Activated naive CD8-positive, alpha-beta T cell treated with anti-CD3 and anti-CD28 coated beads, Interleukin-2, amount 50 U/mL, for 24 hours (primary cell): ENCODE results near the gene RC3H2.
A peak's percentile ranks its signal among the peaks of the same experiment; 100 is the strongest.
"Not testable (repeated sequence)": the region's sequence is repeated elsewhere in the genome, so short reads cannot be mapped to it uniquely, and the experiment has no call there.

Experiments
- ATAC-seq: fragments of 150-1000 bp; cut with Tn5 transposase; one replicate; pipeline ENCODE4 v1.10.0; 2021
- DNase-seq: peaks from one replicate; pipeline ENCODE4 v3.0.0; 2021
- H3K27ac Mint-ChIP-seq: one replicate; pipeline ENCODE4 v1.8.0; 2021; ENCODE audit warnings: mild to moderate bottlenecking, mixed read lengths
- H3K27me3 Mint-ChIP-seq: one replicate; pipeline ENCODE4 v1.8.0; 2021; ENCODE audit warnings: mixed read lengths
- H3K36me3 Mint-ChIP-seq: one replicate; pipeline ENCODE4 v1.8.0; 2021; ENCODE audit warnings: low read depth, mixed read lengths
- H3K4me1 Mint-ChIP-seq: one replicate; pipeline ENCODE4 v1.8.0; 2021; ENCODE audit warnings: mixed read lengths
- H3K4me3 Mint-ChIP-seq: one replicate; pipeline ENCODE4 v1.8.0; 2021; ENCODE audit warnings: mild to moderate bottlenecking, moderate library complexity, mixed read lengths
- H3K9me3 Mint-ChIP-seq: one replicate; pipeline ENCODE4 v1.8.0; 2021; ENCODE audit warnings: mixed read lengths

Gene RC3H2

GRCh38 chr9:122936464-122936863 lies 31.3 kb upstream of the RC3H2 start:
- Mint-ChIP-seq H3K27me3 (no peaks in the 10 kb centered on the region), H3K36me3 (peaks cover 6% of the 10 kb centered on the region), H3K4me1 (peaks cover 24% of the 10 kb centered on the region), H3K4me3 (no peak overlapping the region), H3K27ac (no peak overlapping the region), H3K9me3 (no peaks in the 10 kb centered on the region)
- no peak for ATAC-seq
- DNase-seq, result no peak

GRCh38 chr9:122931226-122932121 lies 26.3 kb upstream of the RC3H2 start, which contains the start of gene ZBTB26:
TSS of gene ZBTB26 (minus strand) at chr9:122931512. CDS start at chr9:122919934, 11,578 bp downstream.
- Mint-ChIP-seq H3K9me3 (no peaks in the 10 kb centered on the region), H3K36me3 (peaks cover 2% of the 10 kb centered on the region), H3K4me1 (peaks cover 14% of the 10 kb centered on the region), H3K27ac (peak within 1 kb of the TSS; percentile 93), H3K27me3 (no peaks in the 10 kb centered on the region), H3K4me3 (no peak within 1 kb of the TSS)
- ATAC-seq (peak; percentile 99), DNase-seq (peak; percentile 92)

- Mint-ChIP-seq H3K27ac (no peak overlapping the region), H3K4me1 (peaks cover 14% of the 10 kb centered on the region), H3K9me3 (no peaks in the 10 kb centered on the region), H3K36me3 (peaks cover 2% of the 10 kb centered on the region), H3K27me3 (no peaks in the 10 kb centered on the region), H3K4me3 (no peak overlapping the region)
- ATAC-seq (no peak), DNase-seq (no peak)
These were observed 25.5 kb upstream of the RC3H2 start for GRCh38 chr9:122930541-122931225.

GRCh38 chr9:122929796-122930354 lies 24.7 kb upstream of the RC3H2 start:
- ATAC-seq (no peak), DNase-seq (no peak)
- Mint-ChIP-seq H3K4me1 (peaks cover 12% of the 10 kb centered on the region), H3K27ac (no peak overlapping the region), H3K27me3 (no peaks in the 10 kb centered on the region), H3K4me3 (no peak overlapping the region), H3K9me3 (no peaks in the 10 kb centered on the region), H3K36me3 (peaks cover 2% of the 10 kb centered on the region)

- Mint-ChIP-seq H3K36me3 (peaks cover 18% of the 10 kb centered on the region), H3K4me3 (no peak overlapping the region), H3K4me1 (peaks cover 6% of the 10 kb centered on the region), H3K27me3 (no peaks in the 10 kb centered on the region), H3K27ac (peak overlapping the region; percentile 45), H3K9me3 (no peaks in the 10 kb centered on the region)
- no peak for DNase-seq
- no peak for ATAC-seq
These were observed 18.8 kb upstream of the RC3H2 start for GRCh38 chr9:122923947-122924346.

- ATAC-seq, result no peak
- H3K4me1 Mint-ChIP-seq, result peaks cover 6% of the 10 kb centered on the region
- no peak overlapping the region for H3K27ac Mint-ChIP-seq
- H3K9me3 Mint-ChIP-seq, result no peaks in the 10 kb centered on the region
- no peak overlapping the region for H3K4me3 Mint-ChIP-seq
- H3K27me3 Mint-ChIP-seq, result no peaks in the 10 kb centered on the region
- peaks cover 18% of the 10 kb centered on the region for H3K36me3 Mint-ChIP-seq
- DNase-seq, result no peak
These were observed 17.6 kb upstream of the RC3H2 start for GRCh38 chr9:122922713-122923112.

GRCh38 chr9:122918310-122918709 lies 13.2 kb upstream of the RC3H2 start:
- H3K9me3 Mint-ChIP-seq, result no peaks in the 10 kb centered on the region
- no peaks in the 10 kb centered on the region for H3K27me3 Mint-ChIP-seq
- no peak for DNase-seq
- no peak for ATAC-seq
- H3K4me1 Mint-ChIP-seq, result peaks cover 7% of the 10 kb centered on the region
- H3K4me3 Mint-ChIP-seq, result no peak overlapping the region
- no peak overlapping the region for H3K27ac Mint-ChIP-seq
- peaks cover 18% of the 10 kb centered on the region for H3K36me3 Mint-ChIP-seq

- DNase-seq, result peak; percentile 69
- Mint-ChIP-seq H3K4me1 (peaks cover 36% of the 10 kb centered on the region), H3K36me3 (peaks cover 32% of the 10 kb centered on the region), H3K27me3 (no peaks in the 10 kb centered on the region), H3K9me3 (no peaks in the 10 kb centered on the region), H3K27ac (peak within 1 kb of the TSS; percentile 96), H3K4me3 (peak within 1 kb of the TSS; percentile 100)
- ATAC-seq, result peak; percentile 98
These were observed 8.0 kb upstream of the RC3H2 start, which contains the start of gene ZBTB6 for GRCh38 chr9:122912964-122913673. TSS of gene ZBTB6 (minus strand) at chr9:122913323. CDS start at chr9:122912072, 1,251 bp downstream.

GRCh38 chr9:122912671-122912963 lies 7.5 kb upstream of the RC3H2 start:
- peak overlapping the region; percentile 100 for H3K4me3 Mint-ChIP-seq
- ATAC-seq, result no peak
- peaks cover 37% of the 10 kb centered on the region for H3K36me3 Mint-ChIP-seq
- no peak for DNase-seq
- H3K27ac Mint-ChIP-seq, result peak overlapping the region; percentile 96
- peaks cover 36% of the 10 kb centered on the region for H3K4me1 Mint-ChIP-seq
- H3K9me3 Mint-ChIP-seq, result no peaks in the 10 kb centered on the region
- H3K27me3 Mint-ChIP-seq, result no peaks in the 10 kb centered on the region

GRCh38 chr9:122906122-122906521 lies 963 bp upstream of the RC3H2 start:
- peaks cover 24% of the 10 kb centered on the region for H3K36me3 Mint-ChIP-seq
- H3K27me3 Mint-ChIP-seq, H3K9me3 Mint-ChIP-seq, ATAC-seq, DNase-seq, H3K4me3 Mint-ChIP-seq, H3K27ac Mint-ChIP-seq: not testable (repeated sequence)
- H3K4me1 Mint-ChIP-seq, result peaks cover 35% of the 10 kb centered on the region

GRCh38 chr9:122904466-122904822 lies 715 bp downstream of the RC3H2 start:
- peak; percentile 44 for DNase-seq
- H3K9me3 Mint-ChIP-seq, result no peaks in the 10 kb centered on the region
- peaks cover 15% of the 10 kb centered on the region for H3K36me3 Mint-ChIP-seq

GRCh38 chr9:122900791-122901190 lies 4.4 kb downstream of the RC3H2 start:
- DNase-seq (no peak), ATAC-seq (no peak)
- Mint-ChIP-seq H3K4me3 (peak overlapping the region; percentile 93), H3K27me3 (no peaks in the 10 kb centered on the region), H3K9me3 (no peaks in the 10 kb centered on the region), H3K27ac (peak overlapping the region; percentile 11), H3K36me3 (peaks cover 19% of the 10 kb centered on the region), H3K4me1 (peaks cover 53% of the 10 kb centered on the region)

More at GRCh38 chr9:122904466-122904822, 715 bp downstream of the RC3H2 start:
- Mint-ChIP-seq H3K4me3 (peak overlapping the region; percentile 93), H3K27ac (peak overlapping the region; percentile 90), H3K4me1 (peaks cover 39% of the 10 kb centered on the region), H3K27me3 (no peaks in the 10 kb centered on the region)
- ATAC-seq, result peak; percentile 21

- H3K4me3 Mint-ChIP-seq, result no peak overlapping the region
- H3K27me3 Mint-ChIP-seq, result no peaks in the 10 kb centered on the region
- peaks cover 46% of the 10 kb centered on the region for H3K4me1 Mint-ChIP-seq
- H3K27ac Mint-ChIP-seq, result peak overlapping the region; percentile 8
- H3K9me3 Mint-ChIP-seq, result no peaks in the 10 kb centered on the region
- DNase-seq (no peak), ATAC-seq (no peak)
- H3K36me3 Mint-ChIP-seq, result peaks cover 21% of the 10 kb centered on the region
These were observed 7.2 kb downstream of the RC3H2 start for GRCh38 chr9:122897969-122898368.

GRCh38 chr9:122888480-122888879 lies 16.7 kb downstream of the RC3H2 start:
- Mint-ChIP-seq H3K4me3 (no peak overlapping the region), H3K27ac (no peak overlapping the region), H3K27me3 (no peaks in the 10 kb centered on the region), H3K9me3 (no peaks in the 10 kb centered on the region), H3K36me3 (peaks cover 17% of the 10 kb centered on the region), H3K4me1 (no peaks in the 10 kb centered on the region)
- ATAC-seq (no peak), DNase-seq (no peak)
